Fibroblast of villous mesenchyme (primary cell): Measurements from ENCODE around the gene AFG3L2. TPM values are rescaled to one million over a fixed set of nuclear protein-coding genes. Genes with fewer than 3 reads are reported as not detected.

Experiments used
- DNase-seq: peaks from one replicate; pipeline ENCODE4 v3.0.0-alpha.2; 2010; ENCODE audit warnings: low read depth
- H3K4me3 ChIP-seq: 2 replicates; pipeline ENCODE4 v1.5.1; 2011; ENCODE audit warnings: low read depth, mild to moderate bottlenecking, low read length
- total RNA-seq: library from RNA; depleted of rRNA; stranded (reverse); fragments of >200 nt; gene quantifications from 2 replicates; pipeline ENCODE4 v1.2.3, GENCODE V29; 2012
- TF ChIP-seq, protein P1 (sequence below): IDR thresholded peaks from 2 replicates; pipeline ENCODE4 v1.5.1; 2012; ENCODE audit warnings: low read depth, mild to moderate bottlenecking, low read length; ENCODE audit not compliant: insufficient read depth

Gene AFG3L2
- total RNA-seq, 1 donor: 63.0 TPM

DNA sequence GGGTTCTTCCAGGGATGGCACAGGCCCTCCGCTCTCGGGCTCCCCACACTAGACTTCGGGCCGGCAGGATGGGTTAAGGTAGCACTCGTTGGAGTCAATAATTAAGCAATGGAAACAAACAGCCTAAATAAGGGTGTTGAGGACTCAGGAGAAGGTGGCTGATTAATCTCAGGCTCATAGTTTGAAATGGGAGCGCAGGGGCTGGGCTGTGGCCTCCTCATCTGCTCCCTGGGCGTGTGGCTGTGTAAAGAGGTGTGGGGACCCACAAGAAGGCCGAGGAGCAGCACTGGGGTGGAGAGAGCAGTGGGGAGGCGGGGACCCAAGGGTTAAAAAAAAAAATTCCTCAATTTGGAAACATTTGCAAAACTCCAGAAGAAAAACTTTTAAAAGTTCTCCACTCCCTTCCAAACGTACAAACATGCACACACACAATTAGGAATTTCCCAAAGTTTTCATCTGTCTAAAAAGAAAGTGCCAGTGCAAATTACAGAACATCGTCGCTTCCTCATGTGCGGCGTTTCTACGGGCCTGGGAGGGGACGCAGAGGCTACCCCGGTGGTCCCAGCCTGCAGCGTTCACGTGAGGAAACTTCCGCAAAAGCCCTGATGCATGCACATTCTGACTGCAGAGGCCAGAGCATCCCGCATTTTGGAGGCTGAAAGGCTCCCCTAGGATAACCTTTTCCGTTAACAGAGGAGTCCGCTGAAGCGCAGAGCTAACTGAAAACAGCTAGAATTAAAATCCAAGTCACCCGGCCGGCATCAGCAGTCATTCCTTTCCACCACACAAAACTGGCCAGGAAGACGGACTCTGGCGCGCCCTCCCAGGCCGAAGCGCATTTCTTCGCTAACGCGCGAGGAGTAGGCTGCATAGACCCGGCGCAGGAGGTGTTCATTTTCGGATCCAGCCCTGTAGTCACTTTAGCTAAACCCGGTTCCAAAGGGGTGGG lies 70.0 kb downstream of the AFG3L2 start:
- DNase-seq: peak; percentile 82
- TF ChIP-seq, protein P1, sequence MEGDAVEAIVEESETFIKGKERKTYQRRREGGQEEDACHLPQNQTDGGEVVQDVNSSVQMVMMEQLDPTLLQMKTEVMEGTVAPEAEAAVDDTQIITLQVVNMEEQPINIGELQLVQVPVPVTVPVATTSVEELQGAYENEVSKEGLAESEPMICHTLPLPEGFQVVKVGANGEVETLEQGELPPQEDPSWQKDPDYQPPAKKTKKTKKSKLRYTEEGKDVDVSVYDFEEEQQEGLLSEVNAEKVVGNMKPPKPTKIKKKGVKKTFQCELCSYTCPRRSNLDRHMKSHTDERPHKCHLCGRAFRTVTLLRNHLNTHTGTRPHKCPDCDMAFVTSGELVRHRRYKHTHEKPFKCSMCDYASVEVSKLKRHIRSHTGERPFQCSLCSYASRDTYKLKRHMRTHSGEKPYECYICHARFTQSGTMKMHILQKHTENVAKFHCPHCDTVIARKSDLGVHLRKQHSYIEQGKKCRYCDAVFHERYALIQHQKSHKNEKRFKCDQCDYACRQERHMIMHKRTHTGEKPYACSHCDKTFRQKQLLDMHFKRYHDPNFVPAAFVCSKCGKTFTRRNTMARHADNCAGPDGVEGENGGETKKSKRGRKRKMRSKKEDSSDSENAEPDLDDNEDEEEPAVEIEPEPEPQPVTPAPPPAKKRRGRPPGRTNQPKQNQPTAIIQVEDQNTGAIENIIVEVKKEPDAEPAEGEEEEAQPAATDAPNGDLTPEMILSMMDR: peak; percentile 27
- H3K4me3 ChIP-seq: peak overlapping the region; percentile 69

DNA sequence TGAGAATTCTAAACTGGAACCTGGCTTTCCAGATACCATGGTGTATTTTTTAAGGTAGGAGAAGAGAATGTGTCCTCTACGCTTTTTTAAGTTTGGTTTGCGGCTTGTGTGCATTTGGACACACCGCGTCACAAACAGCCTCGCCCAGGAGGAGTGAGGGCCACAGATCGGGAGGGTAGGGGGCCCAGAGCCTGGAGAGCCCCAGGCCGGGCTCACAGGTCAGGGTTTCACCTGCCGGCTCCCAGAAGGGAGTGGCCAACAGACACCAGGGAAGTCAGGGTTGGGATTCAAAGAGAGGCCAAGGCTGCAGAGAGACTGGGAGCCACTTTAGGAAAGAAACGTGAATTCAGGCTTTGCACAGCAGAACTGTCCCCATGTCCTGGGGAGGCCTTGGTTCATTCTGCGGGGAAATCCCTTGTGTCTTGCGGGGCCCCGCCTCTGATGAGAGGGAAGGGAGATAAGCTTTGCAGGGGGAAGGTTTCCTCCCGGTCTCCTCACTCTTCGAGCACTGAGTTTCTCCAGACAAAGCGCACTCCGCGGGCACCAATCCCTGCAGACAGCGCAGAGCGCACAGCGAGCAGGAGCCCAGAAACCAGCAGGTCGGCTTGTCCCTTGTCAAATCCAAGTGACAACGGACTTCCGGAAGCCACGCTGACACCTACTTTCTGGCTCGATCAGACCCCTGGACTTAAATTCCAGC lies 70.9 kb downstream of the AFG3L2 start:
- TF ChIP-seq, protein P1: no peak
- DNase-seq: no peak
- peak overlapping the region; percentile 69 for H3K4me3 ChIP-seq

DNA sequence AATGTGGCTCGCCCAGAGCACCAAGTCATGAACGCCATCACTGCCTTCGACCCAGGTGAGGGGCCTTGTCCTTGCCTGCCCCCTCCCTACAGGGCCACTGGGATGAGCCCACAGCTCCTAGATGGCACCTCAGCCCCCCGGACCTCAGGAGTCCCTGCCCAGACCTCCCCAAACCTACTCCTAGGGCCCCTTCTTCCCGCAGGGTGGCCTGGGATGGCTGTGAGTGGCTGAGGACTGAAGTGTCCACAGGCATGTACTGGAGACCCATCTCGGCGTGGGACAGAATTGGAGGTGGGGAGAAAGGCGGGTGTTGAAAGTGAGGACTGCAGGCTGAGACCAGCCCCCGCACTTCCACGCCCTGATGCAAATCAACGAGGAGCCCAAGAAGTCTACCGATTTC lies 71.8 kb downstream of the AFG3L2 start:
- no peak overlapping the region for H3K4me3 ChIP-seq
- TF ChIP-seq, protein P1: no peak
- no peak for DNase-seq

DNA sequence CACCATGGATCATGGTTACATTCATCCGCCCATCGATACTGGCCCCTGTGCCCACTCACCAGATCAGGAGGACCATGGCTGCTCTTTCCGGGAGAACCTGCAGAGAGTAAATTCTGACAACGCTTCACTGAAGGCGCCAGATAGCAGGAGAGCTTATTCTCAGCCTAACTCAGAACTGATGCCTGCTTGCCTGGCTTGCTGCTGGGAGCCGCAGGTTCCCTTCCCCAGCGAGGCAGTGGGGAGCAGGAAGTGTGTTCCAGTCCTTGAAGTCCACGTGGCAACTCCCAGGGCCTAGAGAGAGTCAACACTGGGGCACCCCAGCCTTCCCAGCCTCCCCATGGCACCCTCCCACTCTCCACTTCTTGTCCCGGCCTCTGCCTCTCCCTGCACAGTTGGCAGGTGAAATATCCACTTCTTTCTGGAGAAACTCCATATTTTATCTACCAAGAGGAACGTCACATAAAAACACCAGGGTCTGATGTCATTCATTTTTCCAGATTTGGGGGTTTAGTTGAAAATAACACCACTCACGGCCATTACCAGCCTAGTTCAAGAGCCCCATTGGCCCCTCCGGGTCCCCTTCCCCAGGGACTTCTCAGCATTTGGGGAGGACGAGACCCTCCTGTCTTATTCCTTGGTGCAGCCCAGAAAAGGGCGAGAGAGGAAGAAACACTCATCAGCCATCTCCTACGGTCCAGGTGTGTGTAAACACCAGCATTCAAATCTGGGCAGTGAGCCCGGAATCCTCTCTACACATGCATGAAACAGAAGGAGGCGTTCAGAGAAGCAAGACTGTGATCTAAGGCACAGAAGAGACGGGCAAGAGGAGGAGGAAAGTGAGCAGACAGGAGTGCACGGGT lies 72.4 kb downstream of the AFG3L2 start:
- no peak for DNase-seq
- TF ChIP-seq, protein P1: no peak
- H3K4me3 ChIP-seq: no peak overlapping the region

DNA sequence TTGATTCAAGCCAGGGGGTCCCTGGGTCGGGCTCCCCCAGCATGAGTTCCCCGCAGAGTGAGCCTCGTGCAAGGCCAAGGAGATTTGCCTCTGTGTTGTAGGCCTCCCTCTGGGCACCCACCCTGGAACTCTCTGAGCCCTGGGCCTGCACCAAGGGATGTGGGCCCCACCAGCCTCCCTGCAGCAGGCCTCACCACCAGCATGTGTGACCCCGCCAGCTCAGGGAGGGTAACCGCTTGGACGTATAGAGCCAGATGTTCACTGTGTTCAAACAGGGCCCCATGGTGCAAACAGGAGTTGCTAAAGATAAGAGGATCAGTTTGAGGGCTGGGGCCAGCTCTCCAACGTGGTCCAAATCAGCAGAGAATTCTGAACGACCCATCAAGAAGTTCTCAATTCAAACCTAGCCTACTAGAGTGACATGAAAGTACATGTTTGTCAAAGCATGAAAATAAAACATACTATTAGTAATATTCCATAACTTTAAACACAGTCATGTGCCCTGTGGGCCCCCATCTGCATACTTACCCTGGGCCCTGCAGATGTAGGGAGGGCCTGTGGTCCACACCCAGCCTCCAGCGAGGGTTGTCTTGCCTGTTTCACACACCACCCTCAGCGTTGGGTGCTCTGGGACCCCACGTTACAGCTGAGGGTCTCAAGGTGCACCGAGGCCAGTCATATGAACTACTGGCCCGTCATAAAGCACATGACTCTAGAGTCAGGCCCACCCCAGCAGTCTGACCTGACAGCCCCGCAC lies 74.5 kb downstream of the AFG3L2 start:
- peak; percentile 41 for DNase-seq
- no peak overlapping the region for H3K4me3 ChIP-seq
- TF ChIP-seq, protein P1: no peak
